ENCODE measurements around the gene CSNK1D.
"Not testable (repeated sequence)": the region's sequence is repeated elsewhere in the genome, so short reads cannot be mapped to it uniquely, and the experiment has no call there.

Gene CSNK1D

GRCh38 chr17:82272495-82273326 is 789 bp downstream of the CSNK1D start:
- DNase-seq = no peak

GRCh38 chr17:82271401-82271800 is 2.1 kb downstream of the CSNK1D start:
- no peak for DNase-seq

- DNase-seq = no peak
Measured at GRCh38 chr17:82270651-82271050, 2.8 kb downstream of the CSNK1D start.

- DNase-seq = no peak
Measured at GRCh38 chr17:82269882-82270500, 3.5 kb downstream of the CSNK1D start.

- no peak for DNase-seq
Measured at GRCh38 chr17:82269138-82269881, 4.2 kb downstream of the CSNK1D start.

GRCh38 chr17:82267575-82268379 is 5.7 kb downstream of the CSNK1D start:
- peak; percentile 83 to 86 for DNase-seq

GRCh38 chr17:82266142-82266541 is 7.4 kb downstream of the CSNK1D start:
- DNase-seq = no peak

GRCh38 chr17:82263641-82264040 is 9.9 kb downstream of the CSNK1D start:
- DNase-seq = no peak

- no peak for DNase-seq
Measured at GRCh38 chr17:82262344-82262743, 11.2 kb downstream of the CSNK1D start.

GRCh38 chr17:82259972-82260961 is 13.2 kb downstream of the CSNK1D start:
- not testable (repeated sequence) for DNase-seq

- no peak for DNase-seq
Measured at GRCh38 chr17:82258555-82258954, 14.9 kb downstream of the CSNK1D start.

- peak; percentile 62 to 73 for DNase-seq
Measured at GRCh38 chr17:82257473-82257872, 16.0 kb downstream of the CSNK1D start.

- DNase-seq = no peak
Measured at GRCh38 chr17:82256242-82256885, 17.1 kb downstream of the CSNK1D start.

- no peak for DNase-seq
Measured at GRCh38 chr17:82255402-82255972, 18.0 kb downstream of the CSNK1D start.

- DNase-seq = not testable (repeated sequence)
Measured at GRCh38 chr17:82254746-82255145, 18.8 kb downstream of the CSNK1D start.

- not testable (repeated sequence) for DNase-seq
Measured at GRCh38 chr17:82254096-82254495, 19.4 kb downstream of the CSNK1D start.

- DNase-seq = no peak
Measured at GRCh38 chr17:82253179-82253544, 20.3 kb downstream of the CSNK1D start.

GRCh38 chr17:82252511-82253178 is 20.9 kb downstream of the CSNK1D start:
- no peak for DNase-seq

- DNase-seq = no peak
Measured at GRCh38 chr17:82250868-82251500, 22.5 kb downstream of the CSNK1D start.

Data from hippocampal formation (tissue), 2 donors.